GM19023 (cell line): Measurements from ENCODE around the gene TDRD10.

Source experiments
- ATAC-seq: cut with Tn5 transposase; IDR thresholded peaks from one replicate; pipeline ENCODE4 v1.9.1; 2021; ENCODE audit warnings: mild to moderate bottlenecking, moderate library complexity; ENCODE audit not compliant: unreplicated experiment

The TDRD10 gene

DNA sequence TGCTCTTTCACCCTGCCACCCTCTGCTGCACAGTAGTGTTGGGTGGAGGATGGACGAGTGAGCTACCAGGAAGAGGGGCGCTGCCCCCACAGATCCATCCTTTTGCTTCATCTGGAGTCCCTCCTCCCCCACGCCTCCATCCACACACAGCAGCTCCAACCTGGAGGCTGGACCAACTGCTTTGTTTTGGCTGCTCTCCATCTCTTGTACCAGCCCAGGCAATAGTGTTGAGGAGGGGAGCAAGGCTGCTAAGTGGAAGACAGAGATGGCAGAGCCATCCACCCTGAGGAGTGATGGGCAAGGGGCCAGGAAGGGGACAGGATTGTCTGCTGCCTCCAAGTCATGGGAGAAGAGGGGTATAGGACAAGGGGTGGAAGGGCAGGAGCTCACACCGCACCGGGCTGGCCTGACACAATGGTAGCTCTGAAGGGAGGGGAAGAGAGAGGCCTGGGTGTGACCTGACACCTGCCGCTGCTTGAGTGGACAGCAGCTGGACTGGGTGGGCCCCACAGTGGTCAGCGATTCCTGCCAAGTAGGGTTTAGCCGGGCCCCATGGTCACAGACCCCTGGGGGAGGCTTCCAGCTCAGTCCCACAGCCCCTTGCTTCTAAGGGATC is 74.0 kb downstream of the TDRD10 start:
- ATAC-seq: no peak

DNA sequence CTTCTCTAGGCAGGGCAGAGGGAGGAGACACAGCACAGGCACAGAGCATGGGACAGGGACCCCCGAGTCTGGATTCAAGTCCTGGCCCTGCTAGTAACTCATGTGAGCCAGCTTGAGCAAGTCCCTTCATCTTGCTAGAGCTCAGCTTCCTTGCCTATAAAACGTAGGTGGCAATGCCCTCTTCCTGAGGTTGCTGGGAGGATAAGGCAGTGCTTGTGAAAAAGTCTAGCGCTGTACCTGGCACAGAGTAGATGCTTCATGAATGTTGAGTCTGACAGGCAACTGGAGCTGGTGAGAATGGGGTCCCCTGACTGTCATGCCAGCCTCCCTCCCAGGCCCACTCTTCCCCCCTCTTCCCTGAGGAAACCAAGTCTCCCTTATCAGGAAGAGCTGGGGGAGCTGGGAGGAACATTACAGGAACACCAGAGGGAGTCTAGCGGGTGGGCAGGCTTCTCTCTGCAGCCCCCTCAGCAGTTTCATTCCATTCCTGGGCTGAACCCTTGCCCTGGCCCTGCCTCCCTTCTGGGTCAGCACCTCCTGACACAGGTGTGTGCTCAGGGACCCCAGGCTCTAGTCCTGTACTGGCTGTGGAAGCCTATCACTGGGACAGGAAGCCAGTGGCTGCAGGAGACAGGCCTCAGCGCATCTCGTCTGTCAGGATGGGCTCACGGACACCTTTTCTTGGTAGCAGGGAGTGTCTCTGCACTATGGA is 75.5 kb downstream of the TDRD10 start:
- ATAC-seq: no peak

GRCh38 chr1:154578058-154578418 is 76.0 kb downstream of the TDRD10 start:
- no peak for ATAC-seq

DNA sequence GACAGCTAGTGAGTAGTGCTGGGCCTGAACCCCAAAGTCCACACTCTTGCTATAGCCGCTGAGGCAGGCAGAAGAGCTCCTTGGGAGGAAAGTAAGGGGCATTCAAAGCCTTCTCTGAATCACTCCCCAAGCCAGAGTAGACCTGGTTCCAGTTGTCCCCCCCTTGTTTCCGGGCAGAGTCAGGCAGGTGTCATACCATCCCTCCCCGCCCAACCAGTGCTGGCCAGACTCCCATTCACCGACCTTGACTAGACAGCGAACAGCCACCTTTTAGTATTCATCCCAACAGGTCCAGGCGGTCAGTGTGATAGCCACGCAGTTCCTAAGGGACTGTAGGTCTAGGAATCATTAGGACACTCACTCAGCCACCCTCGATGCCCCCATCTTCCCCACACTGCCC is 77.4 kb downstream of the TDRD10 start:
- ATAC-seq: no peak

DNA sequence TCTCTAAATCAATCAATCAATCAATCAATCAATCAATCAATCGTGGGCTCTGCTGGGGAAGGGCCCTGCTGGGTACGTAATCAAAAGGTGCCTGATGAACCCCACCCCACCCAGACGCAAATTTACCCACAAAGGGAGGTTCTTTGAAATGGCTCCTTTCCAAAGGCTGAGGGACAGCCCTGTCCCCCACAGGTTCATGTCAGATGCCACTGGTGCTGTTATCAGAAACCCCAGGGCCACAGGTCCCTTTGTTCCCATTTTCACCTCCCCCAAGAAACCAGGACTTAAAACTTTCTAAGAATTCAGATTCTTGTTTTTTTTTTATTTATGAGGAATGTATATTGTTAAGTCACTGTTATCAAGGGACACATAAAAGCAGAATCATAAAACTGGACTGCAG is 79.7 kb downstream of the TDRD10 start:
- no peak for ATAC-seq

DNA sequence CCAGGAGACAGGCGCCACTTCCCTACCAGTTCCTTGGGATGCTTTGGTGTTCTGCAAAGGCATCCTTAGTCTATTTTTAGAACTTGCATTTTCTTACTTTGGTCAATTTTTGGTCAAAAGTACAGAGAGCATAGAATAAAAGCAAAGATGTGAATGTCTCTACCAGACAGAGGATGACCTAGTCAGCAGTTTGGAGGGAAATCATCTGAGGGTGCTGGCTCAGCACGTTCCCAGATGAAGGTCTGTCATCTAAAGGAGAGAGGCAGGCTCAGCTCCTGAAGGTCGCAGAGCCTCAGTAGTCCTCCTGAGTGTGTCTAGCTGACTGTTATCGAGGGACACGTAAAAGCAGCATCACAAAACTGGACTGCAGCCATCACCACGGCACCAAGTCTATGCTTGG is 80.9 kb downstream of the TDRD10 start:
- no peak for ATAC-seq

- ATAC-seq: no peak
Measured at GRCh38 chr1:154583773-154584172, 81.8 kb downstream of the TDRD10 start.

- ATAC-seq: no peak
Measured at GRCh38 chr1:154584267-154584994, 82.4 kb downstream of the TDRD10 start.

GRCh38 chr1:154586231-154586630 is 84.2 kb downstream of the TDRD10 start:
- ATAC-seq: no peak

DNA sequence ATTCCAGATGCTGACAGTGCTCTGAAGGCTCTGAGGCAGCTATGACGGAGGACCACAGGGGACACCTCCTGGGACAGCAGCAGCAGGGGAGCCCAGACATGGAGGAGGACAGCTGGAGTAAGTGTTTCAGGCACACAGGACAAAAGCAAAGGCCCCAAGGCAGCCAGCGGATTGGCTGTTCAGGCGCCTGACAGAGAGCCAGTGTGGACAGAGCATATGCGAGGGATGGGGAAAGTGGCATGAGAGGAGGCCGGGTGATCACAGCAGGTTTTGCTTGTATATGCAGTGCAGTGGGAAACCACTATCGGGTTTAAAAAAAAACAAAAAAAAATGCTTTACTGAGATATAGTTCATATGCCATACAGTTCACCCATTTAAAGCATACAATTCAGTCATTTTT is 84.6 kb downstream of the TDRD10 start:
- ATAC-seq: no peak

- no peak for ATAC-seq
Measured at GRCh38 chr1:154589780-154590179, 87.8 kb downstream of the TDRD10 start.

DNA sequence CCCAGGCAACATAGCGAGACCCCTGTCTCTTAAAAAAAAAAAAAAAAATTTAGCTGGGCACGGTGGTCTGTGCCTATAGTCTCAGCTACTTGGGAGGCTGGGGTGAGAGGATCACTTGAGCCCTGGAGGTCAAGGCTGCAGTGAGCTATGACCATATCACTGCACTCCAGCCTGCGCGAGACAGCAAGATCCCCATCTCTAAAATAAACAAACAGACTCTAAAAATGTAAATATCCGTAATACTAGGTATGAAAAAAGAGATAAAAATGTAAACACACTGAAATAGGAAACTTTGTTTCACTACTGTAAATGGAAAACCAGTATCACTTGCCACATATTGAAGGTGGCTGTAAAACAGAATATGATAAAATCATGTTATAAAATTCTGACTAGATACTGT is 88.7 kb downstream of the TDRD10 start:
- no peak for ATAC-seq

GRCh38 chr1:154591206-154591605 is 89.2 kb downstream of the TDRD10 start:
- no peak for ATAC-seq

DNA sequence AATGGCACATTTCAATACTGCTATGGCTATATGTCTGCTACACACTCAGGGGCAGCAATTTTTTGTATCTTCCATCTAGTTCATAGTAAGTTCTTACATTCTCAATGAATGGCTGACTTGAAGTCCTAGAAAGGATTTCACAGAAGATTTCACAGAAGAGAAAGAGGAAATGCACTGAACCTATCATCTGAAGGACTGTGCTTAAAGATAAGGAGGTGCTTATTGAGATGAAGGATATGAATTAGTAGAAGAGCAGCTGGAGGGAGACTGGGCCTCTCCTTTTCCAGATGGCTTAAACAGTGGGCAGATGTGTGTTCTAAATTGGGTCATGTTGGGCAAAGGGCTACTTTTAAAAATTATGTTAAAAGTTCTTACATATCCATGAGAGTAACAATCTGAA is 91.4 kb downstream of the TDRD10 start:
- ATAC-seq: no peak

GRCh38 chr1:154594811-154595210 is 92.8 kb downstream of the TDRD10 start:
- no peak for ATAC-seq

DNA sequence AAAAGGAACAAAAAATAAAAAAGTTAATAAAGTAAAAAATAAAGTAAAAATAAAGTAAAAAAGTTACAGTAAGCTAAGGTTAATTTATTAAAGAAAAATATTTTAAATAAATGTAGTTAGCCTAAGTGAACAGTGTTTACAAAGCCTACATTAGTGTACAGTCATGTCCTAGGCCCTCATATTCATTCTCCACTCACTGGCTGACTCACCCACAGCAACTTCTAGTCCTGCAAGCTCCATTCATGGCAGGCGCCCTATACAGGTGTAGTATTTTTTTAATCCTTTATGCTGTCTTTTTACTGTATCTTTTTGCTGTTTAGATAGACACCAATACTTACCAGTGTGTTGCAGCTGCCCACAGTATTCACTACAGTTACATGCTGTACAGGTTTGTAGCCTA is 93.6 kb downstream of the TDRD10 start:
- ATAC-seq: no peak
